Midbrain (tissue), 1 donor: ENCODE data around the gene CFL2.
"Not testable (repeated sequence)": the region's sequence is repeated elsewhere in the genome, so short reads cannot be mapped to it uniquely, and the experiment has no call there.

ENCODE experiments used
- DNase-seq: peaks from one replicate; lab custom pipeline; 2025; lab: John Stamatoyannopoulos, UW

Gene CFL2

DNA sequence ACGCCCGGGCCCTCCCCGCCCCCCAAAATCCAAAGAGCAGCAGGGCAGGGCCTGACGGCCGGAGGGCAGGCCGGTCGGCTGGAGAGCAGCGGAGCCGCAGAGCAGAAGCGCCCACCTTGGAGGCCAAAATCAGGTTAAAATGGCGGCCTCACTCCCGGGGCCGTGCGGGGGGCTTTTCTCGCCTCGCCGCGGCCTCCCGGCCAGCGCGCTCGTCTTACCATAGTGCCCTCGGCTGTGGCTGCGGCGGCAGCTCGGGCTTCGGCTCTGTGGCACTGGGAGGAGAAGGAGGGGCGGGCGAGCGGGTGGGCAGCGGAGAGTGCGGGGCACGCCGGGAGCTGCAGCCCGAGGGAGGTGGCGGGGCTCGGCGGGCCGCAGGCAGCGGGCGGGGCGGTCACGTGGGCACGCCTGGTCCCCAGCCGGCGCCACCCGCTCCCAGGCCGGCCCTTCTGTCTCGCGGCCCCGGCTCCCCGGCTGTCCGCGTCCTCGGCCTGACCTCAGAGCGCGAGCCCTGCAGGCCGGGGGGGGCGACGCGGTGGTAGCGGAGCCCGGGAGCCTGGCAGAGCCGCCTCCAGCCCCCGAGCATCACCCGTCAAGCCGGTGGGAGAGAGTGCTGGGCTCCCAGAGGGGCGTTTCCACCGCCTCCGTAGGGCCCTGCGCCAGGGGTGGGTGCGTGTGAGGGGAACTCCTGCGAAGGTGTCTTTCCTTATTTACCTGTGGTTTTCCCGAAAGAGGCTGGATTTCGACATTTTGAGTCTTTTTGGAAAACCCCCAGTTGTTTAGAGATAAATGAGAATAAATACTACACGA lies at the start of gene CFL2:
Gene CFL2, minus strand, starts transcription at position 274 of the 807 bp plus-strand sequence. Its CDS starts 53 bp downstream, at position 221.
- peak; percentile 94 for DNase-seq

GRCh38 chr14:34755215-34755614 lies 40.8 kb upstream of the CFL2 start:
- no peak for DNase-seq

DNA sequence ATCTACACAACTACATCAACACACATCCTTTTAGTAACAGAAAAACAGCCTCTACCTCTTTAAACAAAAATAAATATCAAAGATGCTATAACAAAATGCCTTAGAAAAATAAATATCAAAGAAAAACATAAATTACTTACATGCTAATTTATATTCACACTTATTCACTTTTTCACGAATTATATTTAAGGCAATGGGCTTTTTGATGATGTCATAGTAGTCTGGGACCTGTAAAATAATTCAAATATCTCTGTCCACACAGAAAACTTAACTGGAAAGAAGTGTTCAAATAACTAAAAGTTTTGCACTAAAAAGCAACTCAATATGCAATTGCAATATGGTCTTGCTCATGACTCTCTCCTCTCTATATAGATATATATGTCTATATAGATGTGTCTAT lies 40.3 kb upstream of the CFL2 start:
- no peak for DNase-seq

DNA sequence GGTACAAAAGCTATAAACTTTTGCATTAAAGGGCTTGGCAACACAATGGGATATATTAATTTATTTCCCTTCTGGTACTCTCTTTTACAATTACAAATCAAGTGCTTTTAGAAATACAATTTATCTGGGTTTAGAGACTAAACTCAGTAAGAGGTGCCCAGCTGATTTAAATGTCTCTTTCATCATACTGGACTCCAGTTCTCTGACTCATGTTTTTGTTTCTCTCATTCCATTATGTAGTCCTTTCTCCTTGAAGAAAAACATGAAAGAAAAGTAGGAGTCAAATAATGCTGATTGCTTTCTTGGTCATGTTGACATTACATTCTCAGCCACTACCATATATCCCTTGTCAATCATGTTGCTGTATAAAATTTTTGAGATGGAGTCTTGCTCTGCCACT lies 36.3 kb upstream of the CFL2 start:
- DNase-seq = no peak

- DNase-seq = no peak
Observed at GRCh38 chr14:34750233-34750632, 35.8 kb upstream of the CFL2 start.

DNA sequence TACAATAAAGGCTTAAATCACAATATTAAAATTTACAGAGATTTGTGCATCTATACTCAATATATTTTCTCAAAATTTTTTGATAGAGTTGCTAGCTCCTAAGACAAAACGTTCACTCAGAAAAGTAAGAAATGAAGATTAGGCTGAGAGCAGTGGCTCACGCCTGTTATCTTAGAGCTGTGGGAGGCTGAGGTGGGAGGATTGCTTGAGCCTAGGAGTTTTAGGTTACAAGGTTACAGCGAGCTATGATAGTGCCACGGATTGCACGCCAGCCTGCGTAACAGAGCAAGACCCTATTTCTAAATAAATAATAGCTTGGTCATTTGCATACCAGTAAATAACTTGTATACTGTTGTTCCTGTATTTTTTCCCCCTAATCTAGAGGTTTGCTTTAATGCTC lies 35.0 kb upstream of the CFL2 start:
- no peak for DNase-seq

DNA sequence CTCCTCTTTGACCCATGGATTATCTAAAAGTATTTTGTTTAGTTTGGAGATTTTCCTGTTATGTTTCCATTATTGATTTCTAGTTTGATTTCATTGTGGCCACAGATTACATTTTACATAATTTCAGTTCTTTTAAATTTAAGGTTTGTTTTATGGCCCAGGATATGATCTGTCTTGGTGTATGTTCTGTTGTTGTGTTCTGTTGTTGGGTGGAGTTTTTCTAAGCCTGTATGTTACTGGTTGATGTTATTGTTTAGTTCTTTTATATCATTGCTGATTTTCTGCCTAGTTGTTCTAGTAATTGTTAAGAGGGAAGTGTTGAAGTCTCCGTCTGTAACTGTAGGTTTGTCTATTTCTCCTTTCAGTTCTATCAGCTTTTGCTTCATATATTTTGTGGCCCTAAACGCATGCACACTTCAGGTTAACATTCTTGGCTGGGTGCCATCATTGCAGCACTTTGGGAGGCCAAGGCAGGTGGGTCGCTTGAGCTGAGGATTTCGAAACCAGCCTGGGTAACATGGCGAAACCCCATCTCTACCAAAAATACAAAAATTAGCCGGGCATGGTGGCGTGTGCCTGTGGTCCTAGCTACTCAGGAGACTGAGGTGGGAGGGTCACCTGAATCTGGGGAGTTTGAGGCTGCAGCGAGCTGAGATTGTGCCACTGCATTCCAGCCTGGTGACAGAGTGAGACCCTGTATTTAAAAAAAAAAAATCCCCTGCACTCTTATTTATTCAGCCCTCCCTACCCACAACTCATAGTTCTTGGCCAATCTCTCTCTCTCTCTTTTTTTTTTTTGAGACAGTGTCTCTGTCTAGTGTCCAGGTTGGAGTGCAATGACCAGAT lies 28.1 kb upstream of the CFL2 start:
- no peak for DNase-seq

DNA sequence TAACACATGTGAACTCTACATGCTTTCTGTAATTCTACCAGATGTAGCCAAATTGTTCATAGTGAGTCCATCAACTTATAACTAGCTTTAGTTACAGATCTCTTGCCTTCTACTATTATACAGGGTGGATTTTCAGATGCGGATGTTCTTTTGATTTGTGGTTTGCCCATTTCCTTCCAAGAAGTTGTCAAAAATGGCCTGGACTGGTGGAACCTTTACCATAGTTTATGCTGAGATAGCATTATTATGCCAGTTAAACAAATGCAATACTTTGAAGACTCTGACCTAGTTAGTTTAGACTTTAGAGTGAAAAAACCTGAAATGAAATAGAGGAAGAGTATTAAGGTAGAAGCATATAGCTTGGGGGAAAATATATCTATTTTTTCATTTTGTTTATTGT lies 27.4 kb upstream of the CFL2 start:
- no peak for DNase-seq

GRCh38 chr14:34740139-34740538 lies 25.7 kb upstream of the CFL2 start:
- DNase-seq = not testable (repeated sequence)

GRCh38 chr14:34737079-34737478 lies 22.7 kb upstream of the CFL2 start:
- DNase-seq = not testable (repeated sequence)

DNA sequence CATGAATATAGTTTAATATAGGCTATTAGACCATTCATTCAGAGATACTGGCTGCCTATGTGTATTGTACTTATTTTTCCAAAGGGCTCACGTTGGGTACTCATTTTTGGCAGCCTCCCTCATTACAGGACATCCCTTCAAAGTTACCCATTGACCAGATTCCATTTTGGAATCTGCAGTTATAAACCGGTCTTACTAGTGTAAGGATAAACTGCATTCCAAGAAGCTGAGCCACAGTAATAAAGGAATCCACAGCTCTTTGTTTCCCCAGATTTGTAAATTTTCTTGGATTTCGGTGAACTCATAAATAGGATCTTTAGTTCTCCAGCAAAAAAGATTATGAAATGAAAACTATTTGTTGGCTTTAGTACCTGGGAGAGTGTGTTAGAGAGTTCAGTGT lies 18.9 kb upstream of the CFL2 start:
- no peak for DNase-seq

- no peak for DNase-seq
Observed at GRCh38 chr14:34732802-34733201, 18.4 kb upstream of the CFL2 start.

DNA sequence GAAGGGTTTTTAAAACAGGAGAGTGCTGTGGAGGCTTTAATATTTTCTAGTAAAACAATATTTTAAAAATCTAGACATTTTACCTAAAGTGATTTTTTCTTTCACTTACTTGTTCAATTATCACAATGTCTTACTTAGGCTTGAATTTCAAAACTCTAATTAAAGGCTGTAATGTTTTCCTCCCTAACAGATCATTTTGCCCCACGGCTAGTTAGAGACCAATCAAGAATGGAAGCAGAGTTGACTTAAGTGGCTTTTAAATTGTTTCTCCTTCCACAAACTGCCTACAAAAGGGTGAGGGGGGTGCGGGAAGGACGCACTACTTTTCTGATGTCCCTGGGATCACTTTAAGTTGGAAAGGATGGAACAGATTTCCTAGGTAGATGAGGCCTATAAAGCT lies 9.5 kb upstream of the CFL2 start:
- DNase-seq = no peak

- DNase-seq = peak; percentile 75
Observed at GRCh38 chr14:34722723-34723545, 8.5 kb upstream of the CFL2 start.

DNA sequence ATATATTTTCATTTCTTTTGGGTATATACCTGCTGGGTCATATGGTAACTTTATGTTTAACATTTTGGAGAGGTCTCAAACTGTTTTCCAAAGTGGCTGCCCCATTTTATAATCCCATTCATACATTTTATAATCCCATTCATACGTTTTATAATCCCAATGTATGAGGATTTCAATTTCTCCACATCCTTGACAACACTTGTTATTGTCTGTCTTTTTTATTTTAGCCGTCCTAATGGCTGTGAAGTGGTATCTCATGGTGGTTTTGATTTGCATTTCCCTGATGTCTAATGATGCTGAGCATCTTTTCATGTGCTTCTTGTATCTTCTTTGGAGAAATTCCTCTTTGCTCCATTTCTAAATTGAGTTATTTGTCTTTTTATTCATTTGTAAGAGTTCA lies 6.7 kb upstream of the CFL2 start:
- DNase-seq = no peak

- no peak for DNase-seq
Observed at GRCh38 chr14:34718750-34719304, 4.4 kb upstream of the CFL2 start.

GRCh38 chr14:34715127-34715863 lies 902 bp upstream of the CFL2 start:
- peak; percentile 55 for DNase-seq

DNA sequence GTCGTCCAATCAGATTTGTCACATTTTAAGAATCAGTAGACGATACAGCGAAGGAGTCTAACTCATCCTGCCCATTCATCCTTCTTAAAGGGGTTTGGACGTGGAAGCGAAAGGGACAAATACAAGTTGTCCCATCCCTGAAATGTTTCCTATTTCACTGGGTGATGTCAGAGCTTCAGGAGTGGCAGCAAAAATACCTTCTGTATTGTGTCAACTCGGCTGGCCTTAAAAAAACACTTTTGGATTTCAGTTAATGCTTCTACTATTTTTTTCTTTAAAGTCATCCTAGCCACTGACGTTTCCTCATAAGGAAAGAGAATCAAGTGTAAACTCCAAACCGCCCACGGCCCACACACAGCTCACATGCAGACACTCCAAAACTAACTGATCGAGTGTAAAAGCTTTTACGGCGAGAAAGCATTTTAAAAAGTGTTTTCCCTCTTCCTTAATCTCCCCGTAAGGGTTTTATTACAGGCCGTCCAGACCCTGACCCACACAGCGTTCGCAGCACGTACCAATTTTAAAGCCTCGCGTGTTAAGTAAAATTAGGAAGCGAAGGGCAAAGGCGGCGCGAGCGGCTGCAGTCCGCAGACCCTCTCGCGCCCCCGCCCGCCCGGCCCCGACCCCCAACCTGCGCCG lies 593 bp downstream of the CFL2 start:
- DNase-seq = peak; percentile 47

GRCh38 chr14:34713122-34713680 lies 1.2 kb downstream of the CFL2 start:
- no peak for DNase-seq
